ENCODE data around the gene ZNF263.

Gene ZNF263

DNA sequence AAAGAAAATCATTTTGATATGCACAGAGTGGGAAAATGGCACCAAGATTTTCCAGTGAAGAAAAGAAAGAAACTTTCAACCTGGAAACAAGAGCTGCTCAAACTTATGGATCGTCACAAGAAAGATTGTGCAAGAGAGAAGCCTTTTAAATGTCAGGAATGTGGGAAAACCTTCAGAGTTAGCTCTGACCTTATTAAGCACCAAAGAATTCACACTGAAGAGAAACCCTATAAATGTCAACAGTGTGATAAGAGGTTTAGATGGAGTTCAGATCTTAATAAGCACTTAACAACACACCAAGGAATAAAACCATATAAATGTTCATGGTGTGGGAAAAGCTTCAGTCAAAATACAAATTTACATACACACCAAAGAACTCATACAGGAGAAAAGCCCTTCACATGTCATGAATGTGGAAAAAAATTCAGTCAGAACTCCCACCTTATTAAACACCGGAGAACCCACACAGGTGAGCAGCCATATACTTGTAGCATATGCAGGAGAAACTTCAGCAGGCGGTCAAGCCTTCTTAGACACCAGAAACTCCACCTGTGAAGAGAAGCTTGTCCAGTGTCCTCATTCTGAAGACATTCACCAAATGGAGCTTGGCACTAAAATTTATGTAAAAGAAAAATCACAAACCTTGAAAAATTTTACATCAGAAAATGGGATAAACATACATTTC is 34.2 kb downstream of the ZNF263 start:
- DNase-seq (ENCODE audit: low read depth in 2 of 2, low spot score in 1 of 2) = no peak

DNA sequence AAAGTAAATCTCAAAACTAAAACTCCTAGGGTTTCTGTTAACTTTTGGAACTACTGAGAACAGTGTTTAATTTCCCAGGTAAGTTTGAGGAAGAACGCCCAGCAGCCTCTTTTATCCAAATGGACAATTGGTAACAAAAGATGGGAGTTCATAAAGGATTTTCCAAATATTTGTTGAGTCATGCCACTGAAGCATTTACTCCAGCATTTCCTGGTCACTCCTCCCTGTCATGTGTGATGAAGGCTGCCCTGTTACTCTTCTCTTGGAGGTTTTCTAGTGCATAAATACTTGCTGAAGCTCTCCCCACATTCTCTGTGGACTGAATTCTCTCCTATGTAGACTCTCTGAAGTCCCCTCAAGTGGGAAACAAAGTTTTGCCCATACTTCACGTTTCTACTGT is 38.5 kb downstream of the ZNF263 start:
- DNase-seq (ENCODE audit: low read depth in 2 of 2, low spot score in 1 of 2) = no peak

DNA sequence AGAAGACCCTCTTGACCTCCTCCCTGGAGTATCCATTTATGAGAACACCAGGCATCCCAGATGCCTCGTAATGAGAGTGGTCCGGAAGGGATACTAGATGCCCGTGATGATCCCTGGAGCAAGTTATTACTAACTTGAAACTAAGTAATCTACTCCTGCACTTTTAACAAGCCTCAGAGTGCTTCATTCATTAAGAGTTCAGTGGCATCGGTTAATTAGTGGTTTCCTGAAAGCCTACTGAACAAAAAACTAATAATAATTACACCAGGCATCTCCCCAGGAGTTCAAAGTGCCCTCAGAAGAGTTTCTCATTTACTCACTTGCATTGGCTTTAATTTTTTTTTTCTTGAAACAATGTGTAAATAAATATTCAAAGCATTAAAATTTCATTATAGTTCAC is 44.2 kb downstream of the ZNF263 start:
- no peak for DNase-seq (ENCODE audit: low read depth in 2 of 2, low spot score in 1 of 2)

- DNase-seq (ENCODE audit: low read depth in 2 of 2, low spot score in 1 of 2) = no peak
Measured at GRCh38 chr16:3328104-3328503, 44.8 kb downstream of the ZNF263 start.

- no peak for DNase-seq (ENCODE audit: low read depth in 2 of 2, low spot score in 1 of 2)
Measured at GRCh38 chr16:3328643-3329042, 45.4 kb downstream of the ZNF263 start.
